ENCODE measurements around the gene FOXK2. TPM values are rescaled to one million over a fixed set of nuclear protein-coding genes. Genes with fewer than 3 reads are reported as not detected.

Gene FOXK2
- total RNA-seq, 1 donor from 2014 or later, result 29.7 TPM

- no peak for DNase-seq (ENCODE audit: low read depth, low spot score)
Measured at GRCh38 chr17:82605939-82606600, 86.5 kb downstream of the FOXK2 start.

- DNase-seq (ENCODE audit: low read depth, low spot score), result no peak
Measured at GRCh38 chr17:82608816-82609215, 89.3 kb downstream of the FOXK2 start.

GRCh38 chr17:82609655-82610054, 90.1 kb downstream of the FOXK2 start:
- DNase-seq (ENCODE audit: low read depth, low spot score), result no peak

GRCh38 chr17:82611140-82612058, 91.9 kb downstream of the FOXK2 start:
- no peak for DNase-seq (ENCODE audit: low read depth, low spot score)

- DNase-seq (ENCODE audit: low read depth, low spot score), result no peak
Measured at GRCh38 chr17:82613283-82614094, 94.0 kb downstream of the FOXK2 start.

- DNase-seq (ENCODE audit: low read depth, low spot score), result no peak
Measured at GRCh38 chr17:82614095-82614631, 94.6 kb downstream of the FOXK2 start.

GRCh38 chr17:82615084-82616020, 95.8 kb downstream of the FOXK2 start:
- DNase-seq (ENCODE audit: low read depth, low spot score), result no peak

GRCh38 chr17:82616021-82616711, 96.6 kb downstream of the FOXK2 start:
- no peak for DNase-seq (ENCODE audit: low read depth, low spot score)

- no peak for DNase-seq (ENCODE audit: low read depth, low spot score)
Measured at GRCh38 chr17:82619211-82619610, 99.7 kb downstream of the FOXK2 start.

GRCh38 chr17:82619641-82620040, 100.1 kb downstream of the FOXK2 start:
- no peak for DNase-seq (ENCODE audit: low read depth, low spot score)

- no peak for DNase-seq (ENCODE audit: low read depth, low spot score)
Measured at GRCh38 chr17:82623707-82624106, 104.2 kb downstream of the FOXK2 start.

- no peak for DNase-seq (ENCODE audit: low read depth, low spot score)
Measured at GRCh38 chr17:82627405-82627804, 107.9 kb downstream of the FOXK2 start.

GRCh38 chr17:82629748-82630147, 110.2 kb downstream of the FOXK2 start:
- DNase-seq (ENCODE audit: low read depth, low spot score), result no peak

- no peak for DNase-seq (ENCODE audit: low read depth, low spot score)
Measured at GRCh38 chr17:82630212-82630611, 110.7 kb downstream of the FOXK2 start.

GRCh38 chr17:82631544-82631943, 112.0 kb downstream of the FOXK2 start:
- DNase-seq (ENCODE audit: low read depth, low spot score), result no peak

- DNase-seq (ENCODE audit: low read depth, low spot score), result no peak
Measured at GRCh38 chr17:82632451-82632850, 112.9 kb downstream of the FOXK2 start.

GRCh38 chr17:82633343-82633742, 113.8 kb downstream of the FOXK2 start:
- DNase-seq (ENCODE audit: low read depth, low spot score), result no peak

GRCh38 chr17:82636626-82637598, 117.4 kb downstream of the FOXK2 start:
- no peak for DNase-seq (ENCODE audit: low read depth, low spot score)

Data from pulmonary artery endothelial cell (primary cell).